ENCODE data around the gene TNFSF15. TPM values are rescaled to one million over a fixed set of nuclear protein-coding genes. Genes with fewer than 3 reads are reported as not detected.

TNFSF15 gene
- polyA plus RNA-seq, 3 donors = 0.07 to 1.1 (median 0.11) TPM

- H3K27me3 Mint-ChIP-seq (ENCODE audit: low read depth in 3 of 3) = peaks cover 3 to 6% (median 3%) of the 10 kb centered on the region in 3 donors
- H3K9ac ChIP-seq (ENCODE audit: insufficient read depth, low read length, poor library complexity, severe bottlenecking) = no peak overlapping the region
- no peaks in the 10 kb centered on the region for H3K79me2 ChIP-seq (ENCODE audit: insufficient read depth, low read length)
- H3K27me3 ChIP-seq (ENCODE audit: control insufficient read depth in 2 of 2, insufficient read depth in 2 of 2, low read length in 2 of 2) = no peaks in the 10 kb centered on the region
- no peak for DNase-seq
- no peaks in the 10 kb centered on the region for H4K20me1 ChIP-seq (ENCODE audit: insufficient read depth, low read length)
- H3K4me2 ChIP-seq (replicated peaks; ENCODE audit: extremely low read depth, low read length, poor library complexity, severe bottlenecking) = no peak overlapping the region
- H3K4me1 ChIP-seq (ENCODE audit: control insufficient read depth in 1 of 2, insufficient read depth in 2 of 2, low read length in 2 of 2) = peaks cover 4 to 5% of the 10 kb centered on the region in 2 donors
- H3K4me3 Mint-ChIP-seq = peak overlapping the region in 1 of 2 donors; percentile 41
- no peaks in the 10 kb centered on the region for H3K9me3 ChIP-seq (replicated peaks in 1 of 2; ENCODE audit: control insufficient read depth in 1 of 2, insufficient read depth in 1 of 2, low read length in 2 of 2)
- H3K36me3 Mint-ChIP-seq = no peaks in the 10 kb centered on the region
- no peak overlapping the region for H2AFZ ChIP-seq (ENCODE audit: insufficient read depth, low read depth, low read length, poor library complexity, severe bottlenecking)
- no peak overlapping the region for H3K4me3 ChIP-seq (replicated peaks in 1 of 3; ENCODE audit: low read depth in 2 of 3, low read length in 3 of 3)
- no peak overlapping the region for H3K27ac Mint-ChIP-seq
- H3K27ac ChIP-seq (ENCODE audit: low read depth in 1 of 2, low read length in 2 of 2) = no peak overlapping the region
- no CpG with 5 or more reads among the region's 6 CpGs for WGBS (ENCODE audit: insufficient coverage)
- intact Hi-C loops (cut with micrococcal nuclease) = no loop called here
- no peak for TF ChIP-seq CTCF (IDR thresholded peaks at IDR 0.05)
- no peaks in the 10 kb centered on the region for H3K36me3 ChIP-seq (replicated peaks in 1 of 2; ENCODE audit: control insufficient read depth in 1 of 2, insufficient read depth in 2 of 2, low read length in 2 of 2)
- H3K9me3 Mint-ChIP-seq = no peaks in the 10 kb centered on the region
- H3K4me1 Mint-ChIP-seq = peaks cover 19% of the 10 kb centered on the region
These were observed 29.0 kb downstream of the TNFSF15 start for GRCh38 chr9:114776683-114777399.

DNA sequence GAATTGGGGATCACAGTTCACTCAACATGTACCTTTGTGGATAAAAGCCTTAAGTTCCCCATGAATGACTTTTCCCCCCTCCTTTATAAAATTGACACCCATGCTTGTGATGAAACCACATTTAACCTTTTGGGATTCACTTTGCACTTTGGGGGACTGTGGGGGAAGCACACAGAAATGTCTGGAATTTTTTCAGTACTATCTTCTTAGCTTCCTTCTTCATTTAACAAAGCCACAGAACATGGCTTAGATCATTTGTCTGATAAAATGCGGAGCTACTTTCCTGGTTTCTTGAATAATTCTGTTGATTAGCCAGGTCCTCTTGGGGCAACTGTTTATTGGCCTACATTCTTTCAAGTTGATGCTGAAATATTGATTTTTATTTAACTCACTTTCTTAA, 29.9 kb downstream of the TNFSF15 start:
- Histone ChIP-seq H3K36me3 (replicated peaks in 1 of 2; ENCODE audit: control insufficient read depth in 1 of 2, insufficient read depth in 2 of 2, low read length in 2 of 2) (no peaks in the 10 kb centered on the region), H2AFZ (ENCODE audit: insufficient read depth, low read depth, low read length, poor library complexity, severe bottlenecking) (no peak overlapping the region), H3K27me3 (ENCODE audit: control insufficient read depth in 2 of 2, insufficient read depth in 2 of 2, low read length in 2 of 2) (no peaks in the 10 kb centered on the region), H3K4me3 (replicated peaks in 1 of 3; ENCODE audit: low read depth in 2 of 3, low read length in 3 of 3) (no peak overlapping the region), H3K9me3 (replicated peaks in 1 of 2; ENCODE audit: control insufficient read depth in 1 of 2, insufficient read depth in 1 of 2, low read length in 2 of 2) (no peaks in the 10 kb centered on the region), H3K27ac (ENCODE audit: low read depth in 1 of 2, low read length in 2 of 2) (no peak overlapping the region), H4K20me1 (ENCODE audit: insufficient read depth, low read length) (no peaks in the 10 kb centered on the region), H3K4me2 (replicated peaks; ENCODE audit: extremely low read depth, low read length, poor library complexity, severe bottlenecking) (no peak overlapping the region), H3K4me1 (ENCODE audit: control insufficient read depth in 1 of 2, insufficient read depth in 2 of 2, low read length in 2 of 2) (peaks cover 4 to 8% of the 10 kb centered on the region in 2 donors), H3K9ac (ENCODE audit: insufficient read depth, low read length, poor library complexity, severe bottlenecking) (no peak overlapping the region), H3K79me2 (ENCODE audit: insufficient read depth, low read length) (no peaks in the 10 kb centered on the region)
- TF ChIP-seq CTCF (IDR thresholded peaks at IDR 0.05) = no peak
- no peaks in the 10 kb centered on the region for H3K9me3 Mint-ChIP-seq
- H3K27me3 Mint-ChIP-seq (ENCODE audit: low read depth in 3 of 3) = peaks cover 3 to 6% (median 3%) of the 10 kb centered on the region in 3 donors
- no peaks in the 10 kb centered on the region for H3K36me3 Mint-ChIP-seq
- DNase-seq = no peak
- no peak overlapping the region for H3K4me3 Mint-ChIP-seq
- intact Hi-C loops (cut with micrococcal nuclease) = no loop called here
- H3K27ac Mint-ChIP-seq = no peak overlapping the region
- H3K4me1 Mint-ChIP-seq = peaks cover 21% of the 10 kb centered on the region
- WGBS (ENCODE audit: insufficient coverage) = no CpG with 5 or more reads among the region's 1 CpG

Measured in CD14-positive monocyte (primary cell).